Pancreas (tissue), 10 donors: ENCODE results near the gene GIMD1. TPM values are rescaled to one million over a fixed set of nuclear protein-coding genes. Genes with fewer than 3 reads are reported as not detected.

Experiments used
- ATAC-seq, 4 donors: fragments of 200-7000 bp; cut with Tn5 transposase; one replicate each; pipeline versions ENCODE4 v1.8.0 to v1.9.1; 2020; ENCODE audit warnings: mild to moderate bottlenecking in 4 of 4, moderate library complexity in 4 of 4
- DNase-seq, 6 donors: peaks; one replicate each; pipeline ENCODE4 v3.0.0-alpha.2; 2020
- FAIRE-seq: peaks from 2 replicates; lab custom pipeline; 2012; peaks lifted over from hg19 to GRCh38; lab: Jason Lieb, UNC
- H3K27ac ChIP-seq, 4 donors: fragments of 200-600 bp; sonication (generic); 1 replicate in 3 of 4; 2 replicates in 1 of 4; pipeline versions ENCODE4 v1.5.0 to v1.8.0; 2020
- H3K27me3 ChIP-seq, 4 donors: fragments of 200-600 bp; one replicate each; pipeline ENCODE4 v1.8.0; 2021
- H3K36me3 ChIP-seq, 3 donors: fragments of 200-600 bp; sonication (generic) in 1 of 3; one replicate each; pipeline versions ENCODE4 v1.5.0 to v1.8.0; 2020 to 2021
- H3K4me1 ChIP-seq, 3 donors: fragments of 200-600 bp; one replicate each; pipeline ENCODE4 v1.8.0; 2021
- H3K4me3 ChIP-seq, 4 donors: fragments of 200-600 bp; sonication (generic) in 2 of 4; one replicate each; pipeline versions ENCODE4 v1.5.0 to v1.8.0; 2020 to 2021
- H3K9me3 ChIP-seq, 4 donors: fragments of 200-600 bp; one replicate each; pipeline ENCODE4 v1.8.0; 2021
- CTCF ChIP-seq, 4 donors: fragments of 200-600 bp; sonication (generic) in 3 of 4; IDR thresholded peaks; one replicate each; pipeline versions ENCODE4 v1.5.0 to v1.8.0; 2021; ENCODE audit warnings: antibody characterized with exemption in 4 of 4
- WGBS, 2 donors: extraction: QIAGEN DNeasy Blood & Tissue Kit; methylation state at CpG; one replicate each; pipeline ENCODE4 v1.1.7; 2013; 5-methylcytosine and 5-hydroxymethylcytosine counted together
- intact Hi-C, 3 donors: fragments of 100-400 bp; cut with DNase I; formaldehyde crosslinking; loops; one replicate each; pipeline versions ENCODE4 v1.11.1 to v1.14.2; 2022
- polyA plus RNA-seq, 2 donors: library from polyadenylated mRNA; stranded (reverse); fragments of 200-250 nt; gene quantifications; one replicate each; pipeline ENCODE4 v1.2.3, GENCODE V29; 2013
- total RNA-seq, 6 donors: library from RNA; stranded (reverse); fragmentation: NEBNext Ultra II Directional in 4 of 6; extraction: Animal tissue kit (Norgen Biotek cat#: 25700) in 4 of 6; gene quantifications; one replicate each; pipeline versions ENCODE4 v1.2.1 to v1.2.4, GENCODE V29; 2021 to 2023
- donor health status: healthy with polysubstance abuse.
- donor health status: DM: no; HTN: no; CAD: no; lungs with moderate emphysema.
- donor health status: DM: no; HTN: no; CAD: no.
- donor health status: control.
- donor health status: control.
- donor health status: Bipolar disorder and iron deficiency.
- donor health status: DM: yes; HTN: yes; CAD: no.
- donor health status: DM: no; HTN: no; CAD: no.
- donor health status: DM: no; HTN: no; CAD: no.
- donor health status: DM: yes; HTN: yes; CAD: no.

Gene GIMD1
- total and polyA plus RNA-seq, 8 donors: not detected

- WGBS, 2 donors: 40 to 57% methylated on average over 1 of the region's 1 CpG
- DNase-seq (no peak), FAIRE-seq (no peak), ATAC-seq (peak in 3 of 4 donors; percentile 44 to 86 (median 81))
- no peaks in the 10 kb centered on the region for H3K9me3 ChIP-seq
- intact Hi-C loops: no loop called here
- no peak overlapping the region for H3K27ac ChIP-seq
- no peaks in the 10 kb centered on the region for H3K4me1 ChIP-seq
- no peak overlapping the region for H3K4me3 ChIP-seq
- H3K36me3 ChIP-seq: no peaks in the 10 kb centered on the region
- TF ChIP-seq CTCF (IDR thresholded peaks at IDR 0.05): no peak
- no peaks in the 10 kb centered on the region for H3K27me3 ChIP-seq
These were observed 3.0 kb downstream of the GIMD1 start for GRCh38 chr4:106365613-106366012.

GRCh38 chr4:106364282-106364681 is 4.3 kb downstream of the GIMD1 start:
- no peak for DNase-seq
- WGBS, 2 donors: 92 to 93% methylated on average over 1 of the region's 1 CpG
- no peak for TF ChIP-seq CTCF (IDR thresholded peaks at IDR 0.05)

GRCh38 chr4:106362086-106362825 is 6.3 kb downstream of the GIMD1 start:
- no peaks in the 10 kb centered on the region for H3K9me3 ChIP-seq
- intact Hi-C loops: no loop called here
- H3K27ac ChIP-seq: no peak overlapping the region
- ATAC-seq (no peak), DNase-seq (no peak), FAIRE-seq (no peak)
- H3K36me3 ChIP-seq: no peaks in the 10 kb centered on the region
- H3K27me3 ChIP-seq: no peaks in the 10 kb centered on the region
- H3K4me1 ChIP-seq: no peaks in the 10 kb centered on the region
- 53 to 60% methylated on average over 3 of the region's 3 CpGs for WGBS, 2 donors
- H3K4me3 ChIP-seq: no peak overlapping the region
- no peak for TF ChIP-seq CTCF (IDR thresholded peaks at IDR 0.05)

More at GRCh38 chr4:106364282-106364681, 4.3 kb downstream of the GIMD1 start:
- Histone ChIP-seq H3K27me3 (no peaks in the 10 kb centered on the region), H3K4me1 (no peaks in the 10 kb centered on the region), H3K9me3 (no peaks in the 10 kb centered on the region), H3K36me3 (no peaks in the 10 kb centered on the region), H3K27ac (no peak overlapping the region), H3K4me3 (no peak overlapping the region)
- no peak for FAIRE-seq
- intact Hi-C loops: no loop called here
- ATAC-seq: no peak

GRCh38 chr4:106358899-106359298 is 9.7 kb downstream of the GIMD1 start:
- ATAC-seq: no peak
- FAIRE-seq: no peak
- Histone ChIP-seq H3K4me3 (no peak overlapping the region), H3K9me3 (no peaks in the 10 kb centered on the region), H3K27ac (no peak overlapping the region), H3K4me1 (no peaks in the 10 kb centered on the region), H3K36me3 (no peaks in the 10 kb centered on the region), H3K27me3 (no peaks in the 10 kb centered on the region)
- no peak for TF ChIP-seq CTCF (IDR thresholded peaks at IDR 0.05)
- intact Hi-C loops: no loop called here
- WGBS, 2 donors: 51 to 55% methylated on average over 1 of the region's 1 CpG
- no peak for DNase-seq

GRCh38 chr4:106355193-106355592 is 13.4 kb downstream of the GIMD1 start:
- ATAC-seq (peak in 2 of 4 donors; percentile 53 to 57), FAIRE-seq (no peak), DNase-seq (peak in 1 of 6 donors; percentile 16)
- no peaks in the 10 kb centered on the region for H3K36me3 ChIP-seq
- H3K27ac ChIP-seq: no peak overlapping the region
- no peak overlapping the region for H3K4me3 ChIP-seq
- H3K27me3 ChIP-seq: no peaks in the 10 kb centered on the region
- no peak for TF ChIP-seq CTCF (IDR thresholded peaks at IDR 0.05)
- intact Hi-C loops: no loop called here
- no peaks in the 10 kb centered on the region for H3K4me1 ChIP-seq
- WGBS, 2 donors: 35 to 52% methylated on average over 4 of the region's 4 CpGs
- no peaks in the 10 kb centered on the region for H3K9me3 ChIP-seq
